AG10803 (cell line): ENCODE data around the gene SELENOF.

ENCODE experiments used
- DNase-seq: peaks from one replicate; pipeline ENCODE4 v3.0.0; 2010; ENCODE audit warnings: low read depth
- H3K4me3 ChIP-seq: 2 replicates; pipeline ENCODE4 v1.5.1; 2011; ENCODE audit warnings: mild to moderate bottlenecking, low read length, control low read depth
- CTCF ChIP-seq: conservative IDR thresholded peaks from 2 replicates; pipeline ENCODE4 v1.5.1; 2011; ENCODE audit warnings: mild to moderate bottlenecking, low read length, control low read depth, inconsistent platforms

The SELENOF gene

GRCh38 chr1:86922445-86922844 lies 8.5 kb upstream of the SELENOF start:
- H3K4me3 ChIP-seq, result no peak overlapping the region
- TF ChIP-seq CTCF, result no peak
- no peak for DNase-seq

GRCh38 chr1:86916752-86917151 lies 2.8 kb upstream of the SELENOF start:
- no peak overlapping the region; the same call in 1 of the 2 replicates for H3K4me3 ChIP-seq
- TF ChIP-seq CTCF, result no peak
- no peak for DNase-seq

- no peak for TF ChIP-seq CTCF
- H3K4me3 ChIP-seq, result peak overlapping the region; percentile 86
- peak; percentile 1 for DNase-seq
Observed at GRCh38 chr1:86915737-86916235, 1.9 kb upstream of the SELENOF start.

- no peak for TF ChIP-seq CTCF
- peak overlapping the region; percentile 86 for H3K4me3 ChIP-seq
- peak; percentile 51 for DNase-seq
Observed at GRCh38 chr1:86914998-86915736, 1.2 kb upstream of the SELENOF start.

GRCh38 chr1:86914601-86914997 lies 673 bp upstream of the SELENOF start, which contains the start of gene HS2ST1:
HS2ST1 (plus strand) TSS chr1:86914635.
- TF ChIP-seq CTCF, result no peak
- no peak for DNase-seq
- peak within 1 kb of the TSS; percentile 86 for H3K4me3 ChIP-seq

- peak overlapping the region; percentile 85 for H3K4me3 ChIP-seq
- DNase-seq, result peak; percentile 51
- TF ChIP-seq CTCF, result no peak
Observed at GRCh38 chr1:86913399-86913895, 479 bp downstream of the SELENOF start.
